ENCODE data around the gene OSBP2.

OSBP2 gene

DNA sequence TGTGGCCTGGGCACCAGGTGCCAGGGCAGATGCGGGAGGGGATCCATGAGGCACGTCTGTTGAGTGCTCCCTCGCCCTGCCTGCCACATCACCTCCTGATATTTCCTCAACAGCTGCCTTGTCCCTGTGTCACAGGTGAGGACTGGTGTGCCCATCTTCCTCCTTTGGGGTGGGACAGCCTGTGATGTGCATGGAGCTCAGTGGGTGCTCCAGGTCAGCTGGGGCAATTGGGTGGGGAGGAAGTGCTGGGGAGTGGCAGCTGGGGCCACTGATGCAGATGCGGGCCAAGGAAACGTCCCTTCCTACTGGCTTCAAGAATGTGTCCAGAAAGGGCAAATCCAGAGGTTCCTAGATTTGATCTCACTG lies 190.3 kb downstream of the OSBP2 start:
- no peak for DNase-seq

- no peak for DNase-seq
Observed at GRCh38 chr22:30885591-30885990, 190.9 kb downstream of the OSBP2 start.

DNA sequence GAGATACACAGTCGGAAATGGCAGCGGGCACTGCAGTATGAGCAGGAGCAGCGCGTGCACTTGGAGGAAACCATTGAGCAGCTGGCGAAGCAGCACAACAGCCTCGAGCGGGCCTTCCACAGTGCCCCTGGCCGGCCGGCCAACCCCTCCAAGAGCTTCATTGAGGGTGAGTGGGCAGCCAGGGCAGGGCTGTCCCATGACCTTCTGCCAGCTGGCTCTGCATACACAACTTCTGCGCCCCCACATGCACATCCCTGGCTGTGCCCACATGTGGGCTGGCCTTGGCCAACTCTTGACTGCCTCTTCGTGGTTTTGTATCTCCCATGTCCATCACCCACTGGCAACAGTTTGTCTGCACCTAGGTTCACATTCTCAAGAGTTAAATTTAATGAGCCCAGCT lies 192.8 kb downstream of the OSBP2 start:
- no peak for DNase-seq

DNA sequence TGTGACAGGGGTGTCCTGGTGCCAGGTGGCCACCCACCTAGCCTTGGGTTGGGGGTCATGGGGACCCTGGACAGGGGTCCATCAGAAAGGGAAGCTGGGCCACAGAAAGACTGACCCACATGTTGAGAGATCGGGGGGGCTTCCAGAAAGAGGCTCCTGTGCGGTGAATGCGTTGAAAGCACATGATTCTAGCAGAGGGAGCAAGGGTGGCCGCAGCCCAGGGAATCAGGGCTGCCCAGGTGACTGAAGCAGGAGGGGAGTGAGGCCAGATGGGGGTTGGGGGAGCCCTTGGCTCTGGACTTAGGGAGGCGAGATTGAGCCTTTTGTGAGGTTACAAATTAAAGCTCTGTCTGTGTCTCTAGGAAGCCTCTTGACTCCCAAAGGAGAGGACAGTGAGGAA lies 193.2 kb downstream of the OSBP2 start:
- no peak for DNase-seq

DNA sequence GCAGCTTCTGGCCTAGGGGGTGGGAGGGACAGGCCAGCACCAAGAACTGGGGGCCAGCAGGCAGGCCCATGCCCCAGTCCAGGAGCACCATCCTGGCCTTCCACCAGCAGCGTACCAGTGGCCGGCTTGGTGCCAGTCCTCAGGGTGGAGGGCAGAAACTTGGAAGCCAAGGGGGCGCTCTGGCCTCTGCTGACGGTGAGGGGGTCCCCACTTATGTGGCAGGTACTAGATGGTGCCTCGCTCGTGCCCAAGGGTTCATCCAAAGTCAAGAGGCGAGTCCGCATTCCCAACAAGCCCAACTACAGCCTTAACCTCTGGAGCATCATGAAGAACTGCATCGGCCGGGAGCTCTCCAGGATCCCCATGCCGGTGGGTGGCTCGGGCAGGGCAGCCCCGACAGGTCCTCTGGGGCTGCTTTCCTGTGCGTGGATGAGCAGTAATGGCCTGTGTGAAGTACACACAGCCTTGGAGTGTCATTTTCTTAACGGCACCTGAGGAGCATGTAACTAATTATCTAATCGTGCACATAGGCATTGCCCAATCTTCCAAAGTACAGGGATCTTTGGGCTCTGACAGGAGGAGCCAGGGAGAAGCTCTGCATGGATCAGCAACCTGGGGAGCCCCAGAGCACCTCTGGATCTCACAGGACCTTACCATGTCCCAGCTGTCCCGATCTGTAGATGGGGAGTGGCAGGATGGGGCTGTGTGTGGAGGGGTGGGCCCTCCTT lies 194.8 kb downstream of the OSBP2 start:
- DNase-seq: no peak

GRCh38 chr22:30889996-30890480 lies 195.4 kb downstream of the OSBP2 start:
- DNase-seq: no peak

DNA sequence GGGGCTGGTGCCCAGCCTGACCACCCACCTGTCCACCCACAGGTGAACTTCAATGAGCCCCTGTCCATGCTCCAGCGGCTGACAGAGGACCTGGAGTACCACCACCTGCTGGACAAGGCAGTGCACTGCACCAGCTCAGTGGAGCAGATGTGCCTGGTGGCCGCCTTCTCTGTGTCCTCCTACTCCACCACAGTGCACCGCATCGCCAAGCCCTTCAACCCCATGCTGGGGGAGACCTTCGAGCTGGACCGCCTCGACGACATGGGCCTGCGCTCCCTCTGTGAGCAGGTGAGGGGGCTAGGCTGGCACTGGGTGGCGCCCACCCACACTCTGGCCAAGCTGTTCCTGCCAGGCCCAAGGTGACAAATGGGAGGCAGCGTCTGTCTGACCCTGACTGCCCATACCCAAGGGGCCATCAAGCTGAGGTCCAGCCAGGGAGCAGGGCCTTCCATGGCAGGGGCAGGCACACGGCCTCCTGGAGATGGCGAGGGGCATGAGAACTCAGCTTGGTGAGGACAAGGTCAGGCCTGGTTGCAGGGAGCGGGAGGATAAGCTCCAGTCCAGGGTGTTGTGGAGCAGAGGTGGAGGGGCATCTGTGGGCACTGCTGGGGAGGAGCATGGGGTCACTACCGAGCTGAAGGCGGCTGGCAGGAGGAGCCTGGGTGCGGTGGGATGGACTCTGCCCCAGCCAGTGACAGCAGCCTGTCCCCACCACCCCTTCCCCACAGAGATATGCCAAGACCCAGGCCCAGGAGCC lies 196.2 kb downstream of the OSBP2 start:
- peak; percentile 30 for DNase-seq

- no peak for DNase-seq
Observed at GRCh38 chr22:30891443-30891755, 196.7 kb downstream of the OSBP2 start.

DNA sequence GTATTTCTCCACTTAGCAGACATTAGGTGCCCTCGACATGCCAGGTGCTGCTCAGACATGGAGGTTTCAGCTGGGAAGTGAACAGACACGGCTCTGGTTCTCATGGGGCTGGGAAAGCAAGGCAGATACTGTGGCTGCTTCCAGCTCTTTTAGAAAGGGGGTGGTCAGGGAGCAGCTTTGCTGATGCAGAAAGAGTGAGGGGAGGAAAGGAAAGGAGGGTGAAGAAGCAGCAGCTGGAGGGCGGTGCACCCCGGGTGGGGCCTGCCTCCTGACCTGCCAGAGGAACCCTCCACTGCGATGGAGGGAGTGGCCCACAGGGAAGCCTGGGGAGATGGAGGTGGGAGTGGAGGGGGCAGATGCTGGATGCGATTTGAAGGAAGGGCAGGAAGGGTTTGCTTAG lies 197.1 kb downstream of the OSBP2 start:
- no peak for DNase-seq

- no peak for DNase-seq
Observed at GRCh38 chr22:30892286-30892685, 197.6 kb downstream of the OSBP2 start.

- DNase-seq: no peak
Observed at GRCh38 chr22:30892731-30893221, 198.1 kb downstream of the OSBP2 start.

DNA sequence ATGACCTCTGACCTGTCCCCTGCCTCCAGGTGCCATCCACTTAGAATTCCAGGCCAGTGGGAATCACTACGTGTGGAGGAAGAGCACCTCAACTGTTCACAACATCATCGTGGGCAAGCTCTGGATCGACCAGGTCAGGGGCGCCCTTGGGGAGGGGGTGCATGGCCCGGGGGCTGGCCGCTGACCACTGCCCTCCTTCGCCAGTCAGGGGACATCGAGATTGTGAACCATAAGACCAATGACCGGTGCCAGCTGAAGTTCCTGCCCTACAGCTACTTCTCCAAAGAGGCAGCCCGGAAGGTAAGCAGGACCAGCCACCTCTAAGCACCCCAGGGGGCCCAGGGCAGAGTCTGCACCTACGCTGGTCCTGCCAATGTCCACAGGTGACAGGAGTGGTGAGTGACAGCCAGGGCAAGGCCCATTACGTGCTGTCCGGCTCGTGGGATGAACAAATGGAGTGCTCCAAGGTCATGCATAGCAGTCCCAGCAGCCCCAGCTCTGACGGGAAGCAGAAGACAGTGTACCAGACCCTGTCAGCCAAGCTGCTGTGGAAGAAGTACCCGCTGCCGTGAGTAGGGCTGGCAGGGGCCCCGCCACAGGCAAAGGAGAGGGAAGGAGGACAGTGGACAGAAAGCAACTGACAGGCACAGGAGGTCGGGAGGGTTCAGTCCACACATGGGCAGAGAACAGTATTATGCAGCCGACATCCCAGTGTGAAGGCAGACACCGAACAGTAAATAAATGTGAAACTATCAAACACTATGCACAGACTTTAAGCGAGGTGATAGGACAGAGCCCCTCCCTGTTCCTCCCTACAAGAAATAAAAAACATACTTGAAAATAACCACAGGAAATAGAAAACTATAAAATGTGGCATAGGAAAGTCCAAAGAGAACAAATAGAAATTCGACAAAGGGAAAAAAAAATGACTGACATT lies 199.0 kb downstream of the OSBP2 start:
- no peak for DNase-seq

GRCh38 chr22:30894371-30894740 lies 199.7 kb downstream of the OSBP2 start:
- no peak for DNase-seq

DNA sequence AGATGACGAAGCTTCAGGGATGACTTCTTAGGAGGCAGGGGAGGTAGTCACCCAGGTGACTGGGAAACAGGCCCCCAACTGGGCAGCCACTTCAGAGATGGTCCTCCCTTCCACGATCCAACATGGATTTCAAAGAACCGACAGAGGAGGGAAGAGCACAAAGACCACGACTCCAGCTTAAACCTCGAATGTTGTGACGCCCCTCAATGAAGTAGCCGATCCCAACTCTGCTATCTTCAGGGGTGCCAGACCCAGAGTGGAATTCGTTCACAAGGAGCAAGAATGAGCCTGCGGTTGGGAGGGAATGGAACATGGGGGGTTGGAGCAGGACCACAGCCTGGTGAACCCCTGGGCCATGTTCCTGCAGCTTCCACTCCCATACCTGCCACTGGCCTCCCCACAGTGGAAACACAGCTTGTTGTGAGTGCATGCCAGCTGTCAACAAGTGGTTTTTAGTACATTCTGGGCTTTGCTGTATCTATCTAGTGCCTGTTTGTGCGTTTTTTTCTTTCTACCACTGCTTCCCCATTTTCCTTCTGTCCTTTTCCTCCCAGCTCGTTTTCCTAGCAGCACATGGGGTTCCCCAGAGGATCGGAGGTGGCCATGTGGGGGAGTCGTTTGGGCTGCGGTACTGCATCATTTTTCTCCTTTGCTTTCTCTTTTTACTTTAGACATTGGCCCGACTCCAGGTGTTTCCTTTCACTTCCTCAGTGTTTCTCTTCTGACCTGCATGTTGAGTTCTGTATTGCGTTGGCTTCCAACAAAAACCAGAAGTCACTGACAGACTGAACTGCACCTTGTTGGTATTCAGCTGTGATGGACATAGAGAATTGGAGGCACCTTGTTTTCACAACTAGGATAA lies 208.1 kb downstream of the OSBP2 start:
- DNase-seq: no peak

GRCh38 chr22:30903876-30904460 lies 209.3 kb downstream of the OSBP2 start:
- no peak for DNase-seq

GRCh38 chr22:30905696-30906341 lies 211.1 kb downstream of the OSBP2 start:
- DNase-seq: no peak

- no peak for DNase-seq
Observed at GRCh38 chr22:30906411-30906810, 211.7 kb downstream of the OSBP2 start.

DNA sequence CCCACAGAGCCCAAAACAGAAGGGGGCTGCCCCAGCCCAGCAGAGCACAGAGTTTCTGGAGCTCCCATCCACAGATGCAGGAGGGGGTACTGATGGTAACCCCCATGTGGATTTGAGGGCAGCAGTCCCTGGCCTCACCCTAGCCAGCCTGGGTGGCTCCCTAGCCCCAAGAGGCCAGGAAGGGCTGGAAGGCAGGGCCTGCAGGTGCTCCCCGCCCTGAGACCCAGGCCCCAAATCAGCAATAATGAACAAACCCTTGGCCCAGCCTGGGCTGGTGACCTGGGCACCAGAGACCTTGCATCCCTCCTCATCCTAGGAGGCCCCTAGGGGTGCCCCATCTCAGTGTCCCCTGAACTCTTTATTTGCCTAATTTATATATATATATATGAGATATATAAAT lies 212.3 kb downstream of the OSBP2 start:
- no peak for DNase-seq

- no peak for DNase-seq
Observed at GRCh38 chr22:30908051-30908461, 213.4 kb downstream of the OSBP2 start.

DNA sequence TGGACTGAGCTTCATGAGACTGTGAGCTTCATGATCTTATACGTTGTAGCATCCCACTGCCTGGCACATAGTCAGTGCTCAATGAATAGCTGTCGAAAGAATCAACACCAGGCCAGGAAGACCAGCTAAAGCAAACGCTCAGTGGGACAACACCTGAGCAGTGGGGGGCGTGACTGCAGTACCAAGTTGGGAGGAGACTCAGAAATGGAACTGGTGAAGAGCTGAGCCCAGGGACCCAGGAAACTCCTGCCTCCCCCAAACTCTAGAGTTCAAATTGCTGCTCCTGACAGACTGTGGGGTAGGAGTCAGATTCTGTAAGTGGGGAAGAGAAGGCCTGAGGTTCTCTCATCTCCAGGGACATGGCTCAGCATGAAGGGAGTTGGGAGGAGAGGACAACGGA lies 214.6 kb downstream of the OSBP2 start:
- no peak for DNase-seq

DNA sequence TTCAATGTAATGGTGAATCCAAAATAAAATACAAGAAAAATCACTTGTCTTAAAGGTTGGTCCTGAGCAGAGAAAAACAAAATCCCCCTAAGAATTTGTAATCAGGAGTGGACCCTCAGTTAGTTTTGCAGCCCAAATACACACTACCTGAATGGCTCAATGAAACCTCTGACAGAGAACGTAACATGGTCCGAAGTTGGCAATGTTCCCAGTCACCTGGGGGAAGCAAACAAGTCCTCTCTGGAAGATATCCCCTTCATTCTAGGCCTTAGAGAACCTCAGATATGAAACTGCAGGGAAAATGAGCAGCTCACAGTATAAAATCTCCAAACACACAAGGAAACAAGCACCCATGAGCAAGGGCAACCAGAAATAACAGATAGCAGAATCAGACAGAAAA lies 215.7 kb downstream of the OSBP2 start:
- DNase-seq: no peak

All from activated CD4-positive, alpha-beta T cell treated with anti-CD3 and anti-CD28 coated beads, Interleukin-2, amount 50 U/mL, for 1 hour (primary cell).